Lung (tissue), 12 donors: ENCODE results near the gene NDUFB1. TPM values are rescaled to one million over a fixed set of nuclear protein-coding genes. Genes with fewer than 3 reads are reported as not detected.

ENCODE experiments used
- ATAC-seq: fragments of 200-7000 bp; cut with Tn5 transposase; one replicate; pipeline ENCODE4 v1.9.1; 2020; ENCODE audit warnings: moderate number of reproducible peaks; ENCODE audit not compliant: insufficient read depth, low FRiP score
- DNase-seq, 3 donors: peaks; one replicate each; pipeline ENCODE4 v3.0.0-alpha.2; 2013 to 2017
- H3K27ac ChIP-seq, 2 donors: one replicate each; pipeline ENCODE4 v1.5.1; 2013; ENCODE audit warnings: mild to moderate bottlenecking in 2 of 2, moderate library complexity in 2 of 2, control low read depth in 1 of 2, inconsistent platforms in 1 of 2, low read depth in 1 of 2, low read length in 1 of 2
- H3K27me3 ChIP-seq, 3 donors: one replicate each; pipeline ENCODE4 v1.5.1; 2013; ENCODE audit warnings: low read length in 2 of 3; ENCODE audit not compliant: control insufficient read depth in 3 of 3, insufficient read depth in 3 of 3
- H3K36me3 ChIP-seq, 4 donors: one replicate each; pipeline ENCODE4 v1.5.1; 2013; ENCODE audit warnings: low read length in 4 of 4, mild to moderate bottlenecking in 1 of 4, moderate library complexity in 1 of 4; ENCODE audit not compliant: control insufficient read depth in 4 of 4, insufficient read depth in 4 of 4
- H3K4me1 ChIP-seq, 5 donors: one replicate each; pipeline ENCODE4 v1.5.1; 2013; ENCODE audit warnings: low read length in 5 of 5, mild to moderate bottlenecking in 2 of 5, moderate library complexity in 1 of 5; ENCODE audit not compliant: control insufficient read depth in 5 of 5, insufficient read depth in 5 of 5
- H3K4me3 ChIP-seq: one replicate; pipeline ENCODE4 v1.5.1; 2013; ENCODE audit warnings: mild to moderate bottlenecking, control low read depth, moderate library complexity
- H3K9ac ChIP-seq, 2 donors: one replicate each; pipeline ENCODE4 v1.5.1; 2013; ENCODE audit warnings: low read length in 2 of 2, control low read depth in 1 of 2; ENCODE audit not compliant: insufficient read depth in 1 of 2
- H3K9me3 ChIP-seq, 4 donors: one replicate each; pipeline ENCODE4 v1.5.1; 2013; ENCODE audit warnings: low read length in 3 of 4, mild to moderate bottlenecking in 1 of 4, moderate library complexity in 1 of 4; ENCODE audit not compliant: control insufficient read depth in 4 of 4, insufficient read depth in 3 of 4
- CTCF ChIP-seq: IDR thresholded peaks from 2 replicates; pipeline ENCODE4 v1.5.1; 2012; ENCODE audit warnings: mild to moderate bottlenecking; ENCODE audit errors: control extremely low read depth, extremely low read depth
- WGBS, 2 donors: extraction: QIAGEN DNeasy Blood & Tissue Kit; methylation state at CpG; one replicate each; pipeline ENCODE4 v1.1.7; 2013; 5-methylcytosine and 5-hydroxymethylcytosine counted together
- polyA plus RNA-seq, 2 donors: library from polyadenylated mRNA; stranded (reverse); fragments of 200-250 nt; gene quantifications; one replicate each; pipeline ENCODE4 v1.2.1, GENCODE V29; 2013
- total RNA-seq, 2 donors: library from RNA; depleted of rRNA in 1 of 2; stranded (reverse); fragments of >200 nt in 1 of 2; gene quantifications; one replicate each; pipeline ENCODE4 v1.2.1, GENCODE V29; 2014 to 2021
- donor health status: control.
- donor health status: control.
- donor health status: Bipolar disorder and iron deficiency.
- donor health status: healthy.
- donor health status: DM: yes; HTN: yes; CAD: no.

Gene NDUFB1
- total and polyA plus RNA-seq, 4 donors = 108 to 1,169 (median 241) TPM

GRCh38 chr14:92108345-92109254, 12.9 kb downstream of the NDUFB1 start:
- Histone ChIP-seq H3K9me3 (no peaks in the 10 kb centered on the region), H3K9ac (no peak overlapping the region), H3K36me3 (no peaks in the 10 kb centered on the region), H3K4me3 (no peak overlapping the region), H3K27me3 (peaks cover 0 to 3% (median 0%) of the 10 kb centered on the region in 3 donors), H3K4me1 (peaks cover 0 to 9% (median 3%) of the 10 kb centered on the region in 5 donors), H3K27ac (no peak overlapping the region)
- TF ChIP-seq CTCF = no peak
- DNase-seq (no peak), ATAC-seq (no peak)
- WGBS, 2 donors = 31 to 45% methylated on average over 11 of the region's 11 CpGs

- H3K9me3 ChIP-seq = no peaks in the 10 kb centered on the region
- H3K4me3 ChIP-seq = peak within 1 kb of the TSS; percentile 71
- ATAC-seq = peak; percentile 98
- DNase-seq = peak; percentile 98 to 99 (median 99)
- TF ChIP-seq CTCF = peak; percentile 75
- peak within 1 kb of the TSS; percentile 81 to 97 for H3K27ac ChIP-seq
- peaks cover 0 to 3% (median 0%) of the 10 kb centered on the region in 3 donors for H3K27me3 ChIP-seq
- WGBS, 2 donors = 1% methylated on average over 54 to 66 of the region's 66 CpGs
- H3K9ac ChIP-seq = peak within 1 kb of the TSS; percentile 44 to 88
- H3K4me1 ChIP-seq = peaks cover 0 to 9% (median 3%) of the 10 kb centered on the region in 5 donors
- peaks cover 0 to 2% (median 0%) of the 10 kb centered on the region in 4 donors for H3K36me3 ChIP-seq
Observed at GRCh38 chr14:92106143-92106926, 15.2 kb downstream of the NDUFB1 start, which contains the start of gene ATXN3. Gene ATXN3, minus strand, starts transcription at chr14:92106582. Its CDS starts 30 bp downstream, at chr14:92106552.

- H3K36me3 ChIP-seq = peaks cover 0 to 2% (median 0%) of the 10 kb centered on the region in 4 donors
- H3K27me3 ChIP-seq = peaks cover 0 to 3% (median 0%) of the 10 kb centered on the region in 3 donors
- ATAC-seq = peak; percentile 41
- no peaks in the 10 kb centered on the region for H3K9me3 ChIP-seq
- no peak for DNase-seq
- H3K4me1 ChIP-seq = peaks cover 0 to 9% (median 3%) of the 10 kb centered on the region in 5 donors
- H3K27ac ChIP-seq = peak overlapping the region; percentile 81 to 97
- peak overlapping the region; percentile 71 for H3K4me3 ChIP-seq
- no peak for TF ChIP-seq CTCF
- 0 to 1% methylated on average over 10 of the region's 10 CpGs for WGBS, 2 donors
- H3K9ac ChIP-seq = peak overlapping the region; percentile 44 to 88
Observed at GRCh38 chr14:92105893-92106142, 15.7 kb downstream of the NDUFB1 start.
